Umbilical cord (tissue), 2 donors: ENCODE results near the gene PRRG1. TPM values are rescaled to one million over a fixed set of nuclear protein-coding genes. Genes with fewer than 3 reads are reported as not detected.
A peak's percentile ranks its signal among the peaks of the same experiment; 100 is the strongest.
"Not testable (repeated sequence)": the region's sequence is repeated elsewhere in the genome, so short reads cannot be mapped to it uniquely, and the experiment has no call there.

ENCODE experiments used
- DNase-seq: peaks from one replicate; pipeline ENCODE4 v3.0.0-alpha.2; 2015; ENCODE audit warnings: low spot score
- total RNA-seq: library from RNA; depleted of rRNA; stranded (reverse); fragments of >200 nt; gene quantifications from one replicate; pipeline ENCODE4 v1.2.3, GENCODE V29; 2014; ENCODE audit warnings: low replicate concordance; ENCODE audit not compliant: insufficient read depth

PRRG1 gene
- total RNA-seq, 1 donor from 2014 or later = 9.9 TPM

DNA sequence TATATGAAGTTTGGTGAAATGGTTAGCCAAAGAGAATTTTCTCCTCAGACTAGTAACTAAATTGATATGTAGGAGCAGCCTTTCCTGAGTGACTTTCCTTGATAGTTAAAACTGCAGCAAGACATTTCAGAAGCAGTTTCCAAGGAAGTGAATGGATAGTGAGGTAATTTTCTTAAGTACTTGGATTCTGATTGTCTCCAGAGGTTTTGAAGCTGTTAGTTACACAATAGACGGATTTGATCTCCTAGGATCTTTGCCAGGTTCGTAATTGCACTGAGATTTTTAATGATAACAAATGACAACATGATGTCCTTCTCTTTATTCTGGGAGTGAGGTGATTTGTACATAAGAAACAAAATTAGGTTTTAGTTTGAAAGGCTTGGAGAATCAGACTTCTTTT, 29.2 kb downstream of the PRRG1 start:
- DNase-seq = no peak

DNA sequence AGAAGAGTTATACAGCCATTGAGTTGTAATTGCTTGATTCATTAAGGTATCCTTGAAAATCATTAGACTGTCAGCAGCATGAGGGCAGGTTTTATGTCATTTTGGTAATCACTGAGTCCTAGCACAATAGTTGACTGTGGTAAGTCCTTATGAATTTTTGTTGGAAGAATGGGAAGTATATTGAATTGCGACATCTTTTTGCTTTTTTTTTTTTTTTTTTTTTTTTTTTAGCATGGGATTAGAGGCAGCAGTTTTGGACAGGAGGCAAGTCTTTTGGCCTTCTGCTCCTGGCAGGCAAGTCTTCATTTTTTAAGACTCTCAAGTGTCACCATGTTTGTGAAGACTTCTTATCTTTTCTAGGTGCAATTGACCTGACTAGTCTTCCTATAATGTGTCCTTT, 29.7 kb downstream of the PRRG1 start:
- DNase-seq = no peak

DNA sequence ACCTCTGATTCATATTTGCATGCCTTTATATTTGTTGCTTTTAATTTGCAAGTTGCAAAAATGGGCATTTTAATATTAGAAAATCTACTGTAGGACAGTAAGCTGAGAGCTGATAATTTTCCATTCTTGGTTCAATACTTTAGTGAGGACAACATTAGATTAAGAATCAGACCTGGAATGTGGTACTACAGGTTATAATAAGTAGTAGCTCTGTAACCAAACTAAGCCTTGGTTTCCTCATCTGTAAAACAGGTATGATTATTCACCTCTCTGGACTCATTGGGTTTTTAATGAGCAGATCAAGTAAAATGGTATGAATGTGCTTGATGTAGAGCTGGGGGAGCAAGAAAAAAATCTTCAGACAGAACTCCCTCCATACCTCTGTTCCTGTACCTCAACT, 31.1 kb downstream of the PRRG1 start:
- no peak for DNase-seq

- peak; percentile 1 for DNase-seq
Observed at GRCh38 chrX:37380924-37381323, 31.8 kb downstream of the PRRG1 start.

GRCh38 chrX:37383313-37383712, 34.1 kb downstream of the PRRG1 start:
- DNase-seq = no peak

DNA sequence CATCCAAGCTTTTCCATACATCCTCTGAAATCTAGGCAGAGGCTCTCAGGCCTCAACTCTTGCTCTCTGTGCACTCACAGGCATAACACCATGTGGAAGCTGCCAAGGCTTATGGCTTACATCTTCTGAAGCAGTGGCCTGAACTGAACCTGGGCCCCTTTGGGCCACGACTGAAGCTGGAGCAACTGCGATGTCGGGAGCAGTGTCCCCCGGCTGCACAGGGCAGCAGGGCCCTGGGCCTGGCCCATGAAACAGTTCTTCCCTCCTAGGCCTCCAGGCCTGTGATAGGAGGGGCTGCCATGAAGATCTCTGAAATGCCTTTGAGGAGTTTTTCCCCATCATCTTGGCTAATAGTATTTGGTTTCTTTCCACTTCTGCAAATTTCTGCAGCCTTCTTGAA, 39.2 kb downstream of the PRRG1 start:
- no peak for DNase-seq

GRCh38 chrX:37405956-37406355, 56.8 kb downstream of the PRRG1 start:
- DNase-seq = peak; percentile 40

- DNase-seq = no peak
Observed at GRCh38 chrX:37407736-37408135, 58.6 kb downstream of the PRRG1 start.

DNA sequence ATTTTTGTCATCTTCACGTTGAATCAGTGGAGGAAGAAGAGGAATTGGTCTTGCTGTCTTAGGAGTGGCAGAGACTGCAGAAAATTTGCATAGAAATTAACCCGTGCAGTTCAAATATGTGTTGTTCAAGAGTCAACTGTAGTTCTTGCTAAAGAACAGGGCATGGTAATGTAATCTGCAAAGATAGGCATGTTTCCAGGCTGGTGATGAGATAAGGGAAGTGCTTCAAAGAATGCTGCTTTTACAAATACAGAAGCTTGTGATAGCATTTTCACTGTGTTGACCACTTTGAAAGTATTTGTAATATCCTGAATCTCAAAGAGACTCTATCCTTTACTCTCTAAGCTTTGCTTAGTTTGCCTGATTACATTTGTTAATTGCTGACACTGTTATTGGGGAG, 60.1 kb downstream of the PRRG1 start:
- DNase-seq = peak; percentile 45

GRCh38 chrX:37420185-37420584, 71.0 kb downstream of the PRRG1 start:
- no peak for DNase-seq

DNA sequence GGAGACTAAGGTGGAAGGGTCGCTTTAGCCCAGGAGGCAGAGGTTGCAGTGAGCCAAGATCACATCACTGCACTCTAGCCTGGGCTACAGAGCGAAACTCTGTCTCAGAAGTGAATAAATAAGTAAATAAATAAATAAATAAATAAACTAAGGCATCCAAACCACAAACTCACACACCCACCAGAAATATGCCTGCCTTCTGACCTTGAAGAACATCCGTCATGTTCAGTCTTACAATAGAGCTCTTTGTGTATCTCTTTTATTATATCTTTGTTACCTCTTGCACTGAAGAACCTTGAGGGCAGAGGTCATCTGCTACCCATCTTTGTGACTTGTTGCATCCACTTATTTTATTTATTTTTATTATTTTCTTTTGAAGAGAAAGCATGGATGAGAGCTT, 71.6 kb downstream of the PRRG1 start:
- no peak for DNase-seq

DNA sequence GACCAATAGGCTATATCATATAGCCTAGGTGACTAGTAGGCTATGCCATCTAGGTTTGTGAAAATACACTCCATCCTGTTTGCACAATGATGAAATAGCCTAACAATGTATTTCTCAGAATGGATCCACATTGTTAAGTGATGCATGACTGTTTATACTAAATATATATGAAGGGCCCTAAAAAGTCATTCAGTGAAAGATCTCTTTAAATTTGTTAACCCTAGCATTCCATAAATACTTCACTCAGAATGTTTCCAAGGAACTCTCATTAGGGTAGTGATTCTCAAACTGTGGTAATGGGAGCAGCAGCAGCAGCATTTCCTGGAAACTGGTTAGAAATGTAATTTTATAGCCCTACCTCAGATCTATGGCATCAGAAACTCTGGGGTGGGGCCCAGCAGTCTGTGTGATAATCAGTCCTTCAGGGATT, 74.9 kb downstream of the PRRG1 start:
- no peak for DNase-seq

DNA sequence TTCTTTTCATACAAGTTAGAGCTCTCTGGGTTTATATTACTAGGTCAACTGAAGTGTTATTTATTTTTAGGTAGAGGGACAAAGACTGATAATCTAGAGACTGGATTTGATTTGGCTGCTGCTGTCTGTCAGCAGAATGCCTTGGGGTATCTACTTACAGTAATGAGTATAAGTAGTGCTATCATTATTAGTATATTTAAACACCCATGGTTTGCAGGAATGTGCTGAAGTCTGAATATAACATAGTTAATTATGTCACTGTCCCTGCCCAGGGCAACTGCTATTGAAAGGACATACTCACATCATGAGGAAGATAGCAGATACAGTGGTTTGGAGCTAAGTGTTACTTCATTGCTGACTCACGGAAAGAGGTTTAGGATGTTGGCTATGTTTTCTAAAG, 76.2 kb downstream of the PRRG1 start:
- DNase-seq = no peak

DNA sequence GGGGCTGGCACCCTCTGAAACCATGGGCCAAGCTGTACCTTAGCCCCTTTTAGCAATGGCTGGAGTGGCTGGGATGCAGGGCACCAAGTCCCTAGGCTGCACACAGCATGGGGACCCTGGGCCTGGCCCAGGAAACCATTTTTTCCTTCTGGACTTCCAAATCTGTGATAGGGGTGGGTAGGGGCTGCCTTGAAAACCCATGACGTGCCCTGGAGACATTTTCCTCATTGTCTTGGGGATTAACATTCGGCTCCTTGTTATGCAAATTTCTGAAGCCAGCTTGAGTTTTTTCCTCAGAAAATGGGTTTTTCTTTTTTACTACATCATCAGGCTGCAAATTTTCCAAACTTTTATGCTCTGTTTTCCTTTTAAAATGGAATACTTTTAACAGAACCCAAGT, 79.8 kb downstream of the PRRG1 start:
- DNase-seq = not testable (repeated sequence)

DNA sequence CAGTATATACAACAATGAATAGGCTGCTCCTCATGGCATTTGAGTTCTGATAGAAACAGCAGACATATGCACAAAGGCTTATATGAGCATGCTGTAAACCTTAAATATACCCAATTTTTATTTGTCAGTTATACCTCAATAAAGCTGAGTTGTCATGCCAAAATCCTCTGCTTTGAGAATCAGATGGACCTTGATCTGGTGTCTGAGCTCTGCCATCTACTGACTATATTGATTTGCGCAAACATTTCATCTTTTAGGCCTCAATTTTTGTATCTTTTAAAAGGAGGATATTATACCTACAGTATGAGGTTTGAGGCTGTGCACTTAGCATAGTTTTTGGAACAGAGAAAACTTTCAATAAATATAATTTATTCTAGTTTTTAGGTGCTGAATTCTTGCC, 85.2 kb downstream of the PRRG1 start:
- no peak for DNase-seq

DNA sequence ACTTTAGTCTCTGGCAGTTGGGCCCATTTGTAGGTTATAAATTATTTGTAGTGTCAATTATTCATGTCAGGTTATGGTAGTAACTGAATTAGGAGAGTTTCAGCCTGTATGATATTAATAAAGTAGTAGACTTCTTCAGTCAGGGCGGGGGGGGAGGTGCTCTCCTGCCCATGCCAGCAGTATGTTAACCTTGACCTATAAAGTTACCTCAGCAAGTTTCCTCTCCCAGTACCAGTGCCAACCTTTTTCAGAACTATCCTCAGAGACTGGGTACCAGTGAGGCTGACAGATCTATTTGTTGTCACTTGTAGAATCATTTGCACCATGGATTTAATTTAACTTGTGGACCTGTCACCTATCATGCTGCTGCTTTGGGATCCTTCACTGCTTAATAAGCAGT, 88.0 kb downstream of the PRRG1 start:
- DNase-seq = no peak

DNA sequence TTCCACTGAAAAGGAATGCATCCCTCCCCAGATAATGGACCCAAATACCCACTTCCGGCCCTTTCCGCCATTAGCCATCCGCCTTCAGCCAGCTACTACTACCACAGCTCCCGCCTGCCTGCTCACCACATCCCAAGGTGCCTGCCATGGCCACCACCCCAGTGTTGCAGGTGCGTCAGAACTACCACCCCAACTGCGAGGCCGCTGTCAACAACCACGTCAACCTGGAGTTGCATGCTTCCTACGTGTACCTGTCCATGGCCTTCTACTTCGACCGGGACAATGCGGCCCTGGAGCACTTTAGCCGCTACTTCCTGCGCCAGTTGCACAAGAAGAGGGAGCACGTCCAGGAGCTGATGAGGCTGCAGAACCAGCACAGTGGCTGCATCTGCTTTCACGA, 92.2 kb downstream of the PRRG1 start:
- DNase-seq = no peak

DNA sequence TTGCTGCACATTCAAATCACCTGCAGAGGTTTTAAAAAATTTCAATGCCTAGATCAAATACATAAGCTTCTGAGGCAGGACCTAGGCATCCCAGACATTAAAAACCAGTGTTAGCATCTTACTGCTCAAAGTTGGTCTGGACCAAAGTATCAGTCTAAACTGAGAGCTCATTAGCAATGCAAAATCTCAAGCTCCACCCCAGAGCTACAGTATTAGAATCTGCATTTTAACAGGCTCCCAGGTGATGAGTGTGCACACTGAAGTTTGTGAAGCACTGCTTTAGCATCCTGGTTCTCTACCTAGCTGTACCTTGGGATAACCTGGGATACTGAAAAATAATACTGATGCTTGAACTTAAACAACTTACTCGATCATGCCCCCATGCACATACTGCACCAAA, 96.0 kb downstream of the PRRG1 start:
- DNase-seq = no peak

DNA sequence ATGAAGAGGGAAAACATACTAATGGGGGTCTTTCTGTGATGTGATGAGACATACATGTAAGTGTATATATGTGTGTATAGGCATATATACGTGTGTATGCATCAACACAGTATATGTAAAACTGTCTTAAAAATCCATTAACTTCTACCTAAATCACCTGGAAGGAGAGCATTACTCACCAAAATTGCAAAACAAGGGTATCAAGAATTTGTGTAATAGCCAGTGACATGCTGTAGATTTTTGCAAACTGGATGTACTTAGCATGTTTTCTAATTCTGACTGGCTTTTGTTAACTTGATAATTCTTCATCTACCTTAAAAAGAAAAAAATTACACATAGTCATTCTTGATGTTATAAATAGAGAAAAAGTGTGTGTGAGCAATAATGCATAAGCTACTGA, 104.7 kb downstream of the PRRG1 start:
- no peak for DNase-seq

DNA sequence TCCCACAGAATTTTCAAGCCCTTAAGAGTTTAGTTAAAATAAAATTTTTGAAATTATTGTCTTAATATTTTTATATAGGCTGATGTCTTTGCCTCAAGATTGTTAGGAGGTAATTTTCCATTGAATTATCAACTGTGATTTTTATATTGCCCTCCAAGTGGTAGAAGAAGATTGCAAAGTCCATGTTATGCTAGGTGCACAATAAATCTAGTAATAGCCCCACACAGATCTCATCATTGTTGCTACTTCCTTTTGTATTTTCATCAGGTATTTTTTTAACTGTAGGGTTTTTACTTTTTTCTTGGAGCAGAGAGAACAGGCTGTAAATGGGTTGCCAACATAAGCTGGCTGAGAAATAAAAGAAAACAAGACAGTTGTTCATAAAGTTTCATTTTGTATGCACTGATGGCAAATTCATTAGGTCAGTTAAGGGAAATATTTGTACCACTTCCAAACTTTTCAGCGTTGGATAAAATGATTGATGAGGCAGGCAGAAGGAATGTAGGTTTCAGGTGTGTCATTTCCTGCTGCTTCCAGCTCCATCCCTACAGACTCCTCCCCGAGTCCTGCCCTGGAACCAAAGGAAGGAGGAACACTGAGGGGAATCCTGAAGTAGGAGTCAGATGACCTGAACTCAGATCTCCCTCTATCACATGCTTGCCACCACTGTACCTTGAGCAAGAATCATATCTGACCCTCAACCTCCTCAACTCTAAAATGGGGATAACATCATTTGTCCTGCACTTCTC, 105.5 kb downstream of the PRRG1 start:
- no peak for DNase-seq

- DNase-seq = no peak
Observed at GRCh38 chrX:37455381-37455780, 106.2 kb downstream of the PRRG1 start.

DNA sequence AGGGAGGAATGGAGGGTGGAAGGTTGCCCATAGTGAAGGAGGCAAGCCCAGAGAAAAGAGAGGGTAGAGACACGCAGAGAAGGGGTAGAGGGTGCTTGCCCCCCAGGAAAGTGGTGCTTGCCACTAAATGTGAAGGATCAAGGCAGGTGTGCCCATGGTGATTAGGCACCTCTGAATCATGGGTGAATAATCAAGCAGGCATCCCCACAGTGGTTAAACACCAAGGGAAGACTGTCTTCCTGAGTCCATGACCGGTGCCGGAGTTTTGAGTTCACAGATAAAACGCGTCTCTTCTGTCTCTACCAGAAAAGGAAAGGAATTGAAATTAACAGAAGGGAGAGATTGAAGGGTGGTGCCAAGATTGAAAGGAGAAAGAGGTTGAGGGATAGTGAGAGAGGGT, 111.1 kb downstream of the PRRG1 start:
- not testable (repeated sequence) for DNase-seq

- no peak for DNase-seq
Observed at GRCh38 chrX:37462346-37462745, 113.2 kb downstream of the PRRG1 start.

DNA sequence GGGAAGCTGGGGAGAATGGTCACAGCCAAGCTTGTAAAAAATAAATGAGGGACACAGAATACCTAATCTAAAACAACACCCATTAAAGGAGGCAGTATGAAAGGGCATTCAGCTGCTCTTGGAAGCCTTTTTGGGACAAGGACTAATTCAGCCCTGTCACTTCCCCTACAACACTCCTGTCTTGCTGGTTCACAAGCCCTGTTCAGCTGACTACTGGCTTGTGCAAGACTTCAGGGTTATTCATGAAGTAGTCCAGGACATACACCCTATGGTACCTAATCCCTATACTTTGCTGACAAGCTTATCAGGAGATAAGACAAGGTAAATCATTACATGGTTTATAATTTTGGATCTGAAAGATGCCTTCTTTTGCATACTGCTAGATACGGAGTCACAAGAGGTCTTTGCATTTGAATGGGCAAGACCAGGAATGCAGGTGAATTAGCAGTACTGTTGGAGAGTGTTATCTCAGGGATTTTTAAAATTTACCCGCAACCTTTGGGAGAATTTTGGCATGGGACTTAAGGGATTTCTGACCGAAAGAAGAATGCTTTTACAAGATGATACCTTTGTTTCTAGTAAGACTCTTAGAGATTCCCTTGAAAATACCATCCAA, 119.1 kb downstream of the PRRG1 start:
- DNase-seq = no peak
